ENCODE measurements around the gene VPS36. TPM values are rescaled to one million over a fixed set of nuclear protein-coding genes. Genes with fewer than 3 reads are reported as not detected.
A peak's percentile ranks its signal among the peaks of the same experiment; 100 is the strongest.

The VPS36 gene
- total RNA-seq, 1 donor from 2014 or later = 45.0 TPM

- Histone ChIP-seq H3K36me3 (peaks cover 15% of the 10 kb centered on the region), H3K27ac (peak overlapping the region; percentile 33), H3K9me3 (no peaks in the 10 kb centered on the region), H3K4me1 (peaks cover 16% of the 10 kb centered on the region), H3K4me3 (peak overlapping the region; percentile 70), H3K27me3 (ENCODE audit: low read depth) (no peaks in the 10 kb centered on the region)
- DNase-seq = no peak
- TF ChIP-seq, protein P1, sequence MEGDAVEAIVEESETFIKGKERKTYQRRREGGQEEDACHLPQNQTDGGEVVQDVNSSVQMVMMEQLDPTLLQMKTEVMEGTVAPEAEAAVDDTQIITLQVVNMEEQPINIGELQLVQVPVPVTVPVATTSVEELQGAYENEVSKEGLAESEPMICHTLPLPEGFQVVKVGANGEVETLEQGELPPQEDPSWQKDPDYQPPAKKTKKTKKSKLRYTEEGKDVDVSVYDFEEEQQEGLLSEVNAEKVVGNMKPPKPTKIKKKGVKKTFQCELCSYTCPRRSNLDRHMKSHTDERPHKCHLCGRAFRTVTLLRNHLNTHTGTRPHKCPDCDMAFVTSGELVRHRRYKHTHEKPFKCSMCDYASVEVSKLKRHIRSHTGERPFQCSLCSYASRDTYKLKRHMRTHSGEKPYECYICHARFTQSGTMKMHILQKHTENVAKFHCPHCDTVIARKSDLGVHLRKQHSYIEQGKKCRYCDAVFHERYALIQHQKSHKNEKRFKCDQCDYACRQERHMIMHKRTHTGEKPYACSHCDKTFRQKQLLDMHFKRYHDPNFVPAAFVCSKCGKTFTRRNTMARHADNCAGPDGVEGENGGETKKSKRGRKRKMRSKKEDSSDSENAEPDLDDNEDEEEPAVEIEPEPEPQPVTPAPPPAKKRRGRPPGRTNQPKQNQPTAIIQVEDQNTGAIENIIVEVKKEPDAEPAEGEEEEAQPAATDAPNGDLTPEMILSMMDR (IDR thresholded peaks at IDR 0.05) = no peak
- intact Hi-C loops (cut with DNase I) = no loop called here
- ATAC-seq = no peak
Measured at GRCh38 chr13:52406629-52407028, 43.8 kb downstream of the VPS36 start.

DNA sequence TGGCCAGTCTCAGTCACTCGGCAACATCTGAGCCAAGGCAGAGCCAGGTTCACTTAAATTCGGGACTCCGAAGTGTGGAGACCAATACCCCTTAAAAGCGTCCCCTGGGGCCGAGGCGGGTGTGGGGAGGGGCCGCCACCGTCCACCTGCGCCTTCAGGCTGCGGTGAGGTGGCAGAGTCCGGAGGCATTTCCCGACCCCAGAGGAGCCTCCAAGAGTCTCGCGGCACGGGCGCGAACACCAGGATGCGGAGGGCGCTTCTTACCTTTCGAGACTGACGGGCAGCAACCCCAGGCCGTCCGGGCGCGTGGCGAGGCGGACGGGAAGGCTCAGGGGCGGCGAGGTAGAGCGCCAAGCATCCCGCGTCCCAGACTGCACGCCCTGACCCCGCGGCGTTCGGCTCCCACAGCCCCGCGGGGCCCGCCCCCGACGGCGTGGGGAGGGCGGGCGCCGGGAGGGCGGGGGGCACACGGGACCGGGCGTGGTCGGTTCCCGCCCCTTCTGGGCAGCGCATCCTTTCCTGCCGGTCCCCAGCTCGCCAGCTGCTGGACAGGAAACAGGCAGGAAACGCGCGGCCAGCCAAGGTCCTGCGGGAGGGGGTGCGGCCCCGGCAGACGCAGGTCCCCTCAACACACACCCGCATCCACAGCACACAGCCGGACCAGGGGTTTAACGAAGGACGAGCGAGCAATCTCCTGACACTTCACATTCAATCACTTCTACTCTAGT, 44.5 kb downstream of the VPS36 start, which contains the start of gene THSD1:
THSD1 (minus strand) TSS at position 406 of the 728 bp plus-strand sequence. CDS start 3,572 bp downstream, outside the sequence.
- Histone ChIP-seq H3K36me3 (peaks cover 10% of the 10 kb centered on the region), H3K4me1 (peaks cover 16% of the 10 kb centered on the region), H3K4me3 (peak within 1 kb of the TSS; percentile 70), H3K27ac (peak within 1 kb of the TSS; percentile 77), H3K9me3 (no peaks in the 10 kb centered on the region), H3K27me3 (ENCODE audit: low read depth) (no peaks in the 10 kb centered on the region)
- intact Hi-C loops (cut with DNase I) = no loop called here
- DNase-seq = peak; percentile 69
- ATAC-seq = peak; percentile 86 to 92
- TF ChIP-seq, protein P1 (IDR thresholded peaks at IDR 0.05) = no peak

GRCh38 chr13:52405369-52405766, 45.1 kb downstream of the VPS36 start:
- DNase-seq (no peak), ATAC-seq (peak in 1 of 2 donors; percentile 46)
- Histone ChIP-seq H3K4me1 (peaks cover 16% of the 10 kb centered on the region), H3K27me3 (ENCODE audit: low read depth) (no peaks in the 10 kb centered on the region), H3K9me3 (no peaks in the 10 kb centered on the region), H3K27ac (peak overlapping the region; percentile 77), H3K4me3 (peak overlapping the region; percentile 70), H3K36me3 (peaks cover 6% of the 10 kb centered on the region)
- intact Hi-C loops (cut with DNase I) = no loop called here
- TF ChIP-seq, protein P1 (IDR thresholded peaks at IDR 0.05) = no peak

GRCh38 chr13:52399708-52400107, 50.7 kb downstream of the VPS36 start:
- ATAC-seq (no peak), DNase-seq (no peak)
- Histone ChIP-seq H3K4me3 (no peak overlapping the region), H3K9me3 (no peaks in the 10 kb centered on the region), H3K4me1 (peaks cover 13% of the 10 kb centered on the region), H3K27ac (no peak overlapping the region), H3K36me3 (no peaks in the 10 kb centered on the region), H3K27me3 (ENCODE audit: low read depth) (no peaks in the 10 kb centered on the region)
- intact Hi-C loops (cut with DNase I) = no loop called here
- TF ChIP-seq, protein P1 (IDR thresholded peaks at IDR 0.05) = peak; percentile 10

DNA sequence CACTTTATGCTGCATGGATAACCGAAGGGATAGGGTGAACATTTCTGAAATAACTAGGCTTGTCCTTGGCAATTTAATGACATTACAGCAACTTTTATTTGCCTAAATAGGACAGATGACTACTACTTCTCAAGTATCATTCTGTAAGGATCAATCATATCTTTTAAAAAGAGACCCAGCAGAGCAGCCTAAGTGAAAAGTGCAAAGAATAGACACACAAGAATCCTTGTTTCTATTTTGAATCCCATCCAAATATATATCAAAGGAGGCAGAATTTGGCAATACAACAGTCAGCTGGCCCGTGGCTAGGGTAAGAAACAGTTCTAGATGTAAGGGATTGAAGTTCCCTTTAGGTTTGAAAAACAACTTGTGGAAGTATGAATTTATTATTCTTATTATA, 51.4 kb downstream of the VPS36 start:
- H3K27ac ChIP-seq = no peak overlapping the region
- no peak overlapping the region for H3K4me3 ChIP-seq
- ATAC-seq = no peak
- TF ChIP-seq, protein P1 (IDR thresholded peaks at IDR 0.05) = no peak
- H3K36me3 ChIP-seq = no peaks in the 10 kb centered on the region
- H3K9me3 ChIP-seq = no peaks in the 10 kb centered on the region
- intact Hi-C loops (cut with DNase I) = no loop called here
- H3K27me3 ChIP-seq (ENCODE audit: low read depth) = no peaks in the 10 kb centered on the region
- H3K4me1 ChIP-seq = peaks cover 13% of the 10 kb centered on the region
- no peak for DNase-seq
